Activated naive CD8-positive, alpha-beta T cell treated with anti-CD3 and anti-CD28 coated beads, Interleukin-2, amount 10 ng/mL, durations not matched to agents 7 days and 5 days (primary cell): Measurements from ENCODE around the gene PKDREJ. TPM values are rescaled to one million over a fixed set of nuclear protein-coding genes. Genes with fewer than 3 reads are reported as not detected.

Experiments
- ATAC-seq: fragments of 150-1000 bp; cut with Tn5 transposase; one replicate; pipeline ENCODE4 v1.10.0; 2021; ENCODE audit warnings: low read depth, moderate library complexity
- POLR2A ChIA-PET: fragments of 350-600 bp; sonication (Branson Sonifier 250); formaldehyde crosslinking; loops from one replicate; lab custom pipeline; 2021; ENCODE audit warnings: antibody characterized with exemption; lab: Charles Lee
- DNase-seq: peaks from one replicate; pipeline ENCODE4 v3.0.0; 2021
- H3K27ac Mint-ChIP-seq: one replicate; pipeline ENCODE4 v1.8.0; 2022; ENCODE audit warnings: mild to moderate bottlenecking, mixed read lengths
- H3K27me3 Mint-ChIP-seq: one replicate; pipeline ENCODE4 v1.8.0; 2022; ENCODE audit warnings: mild to moderate bottlenecking, moderate library complexity, mixed read lengths
- H3K36me3 Mint-ChIP-seq: one replicate; pipeline ENCODE4 v1.8.0; 2021; ENCODE audit warnings: mild to moderate bottlenecking, mixed read lengths
- H3K4me1 Mint-ChIP-seq: one replicate; pipeline ENCODE4 v1.8.0; 2021; ENCODE audit warnings: mixed read lengths
- H3K4me3 Mint-ChIP-seq: one replicate; pipeline ENCODE4 v1.8.0; 2022; ENCODE audit warnings: mild to moderate bottlenecking, moderate library complexity, mixed read lengths
- H3K9me3 Mint-ChIP-seq: one replicate; pipeline ENCODE4 v1.8.0; 2021; ENCODE audit warnings: mixed read lengths
- total RNA-seq, 2 experiments: library from RNA; stranded (reverse); gene quantifications; one replicate each; pipeline ENCODE4 v1.2.3, GENCODE V29; 2021

The PKDREJ gene
- total RNA-seq, 2 experiments from 2014 or later, result not detected

GRCh38 chr22:46214149-46214548 lies 49.0 kb downstream of the PKDREJ start:
- Mint-ChIP-seq H3K27ac (no peak overlapping the region), H3K36me3 (peaks cover 56% of the 10 kb centered on the region), H3K27me3 (no peaks in the 10 kb centered on the region), H3K4me3 (no peak overlapping the region), H3K4me1 (peaks cover 9% of the 10 kb centered on the region), H3K9me3 (peaks cover 3% of the 10 kb centered on the region)
- DNase-seq (no peak), ATAC-seq (no peak)
- POLR2A ChIA-PET, result no interaction called here

GRCh38 chr22:46213052-46213451 lies 50.1 kb downstream of the PKDREJ start:
- POLR2A ChIA-PET, result no interaction called here
- peaks cover 9% of the 10 kb centered on the region for H3K4me1 Mint-ChIP-seq
- H3K27me3 Mint-ChIP-seq, result no peaks in the 10 kb centered on the region
- H3K9me3 Mint-ChIP-seq, result peaks cover 10% of the 10 kb centered on the region
- DNase-seq (no peak), ATAC-seq (no peak)
- H3K27ac Mint-ChIP-seq, result no peak overlapping the region
- no peak overlapping the region for H3K4me3 Mint-ChIP-seq
- peaks cover 63% of the 10 kb centered on the region for H3K36me3 Mint-ChIP-seq

GRCh38 chr22:46212195-46212594 lies 50.9 kb downstream of the PKDREJ start:
- ATAC-seq (no peak), DNase-seq (no peak)
- no peak overlapping the region for H3K4me3 Mint-ChIP-seq
- no peak overlapping the region for H3K27ac Mint-ChIP-seq
- peaks cover 10% of the 10 kb centered on the region for H3K9me3 Mint-ChIP-seq
- POLR2A ChIA-PET, result no interaction called here
- H3K36me3 Mint-ChIP-seq, result peaks cover 66% of the 10 kb centered on the region
- H3K27me3 Mint-ChIP-seq, result no peaks in the 10 kb centered on the region
- H3K4me1 Mint-ChIP-seq, result peaks cover 9% of the 10 kb centered on the region

- DNase-seq, result no peak
- no peak for ATAC-seq
- H3K27ac Mint-ChIP-seq, result no peak overlapping the region
- H3K36me3 Mint-ChIP-seq, result peaks cover 64% of the 10 kb centered on the region
- POLR2A ChIA-PET, result no interaction called here
- peaks cover 9% of the 10 kb centered on the region for H3K4me1 Mint-ChIP-seq
- no peak overlapping the region for H3K4me3 Mint-ChIP-seq
- no peaks in the 10 kb centered on the region for H3K27me3 Mint-ChIP-seq
- H3K9me3 Mint-ChIP-seq, result peaks cover 10% of the 10 kb centered on the region
These were observed 53.9 kb downstream of the PKDREJ start for GRCh38 chr22:46209262-46209661.

Other genes with a start within 250 kb of the PKDREJ start
- 10 to 100 TPM; 20.7 to 24.9 TPM for gene PPARA, start 112.8 kb downstream of the PKDREJ start, total RNA-seq
- 10 to 100 TPM; 11.2 to 13.6 TPM for gene CDPF1, start 13.1 kb downstream of the PKDREJ start, total RNA-seq
- gene TTC38, start 4.7 kb upstream of the PKDREJ start, total RNA-seq, result 10 to 100 TPM; 24.3 to 25.0 TPM
- 10 to 100 TPM; 64.9 to 73.8 TPM for gene GTSE1, start 33.5 kb upstream of the PKDREJ start, total RNA-seq
- 10 to 100 TPM; 76.3 to 86.4 TPM for gene TRMU, start 72.4 kb upstream of the PKDREJ start, total RNA-seq